ENCODE measurements around the gene GBP1. TPM values are rescaled to one million over a fixed set of nuclear protein-coding genes. Genes with fewer than 3 reads are reported as not detected.

The GBP1 gene
- total and polyA plus RNA-seq, 10 donors = 15.8 to 134 (median 51.3) TPM

DNA sequence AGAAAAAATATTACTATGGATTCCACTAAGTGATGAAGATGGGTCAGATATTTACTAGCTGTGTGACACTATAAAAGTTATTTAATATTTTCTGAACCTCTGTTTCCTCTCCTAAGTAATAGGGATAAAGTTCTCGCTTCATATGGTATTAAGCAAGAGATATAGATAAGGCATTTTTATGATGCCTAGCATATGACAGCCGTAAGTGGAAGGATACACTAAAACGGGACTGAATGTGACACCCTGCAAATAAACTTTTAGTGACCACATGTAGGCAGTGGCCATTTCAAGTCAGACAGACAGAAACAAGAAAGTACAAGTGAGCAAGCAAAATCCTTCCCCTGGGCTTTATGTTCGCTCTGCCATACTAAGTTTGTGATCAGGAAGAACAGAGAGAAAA, 56.5 kb downstream of the GBP1 start:
- H3K36me3 ChIP-seq = peaks cover 0 to 97% (median 78%) of the 10 kb centered on the region in 6 donors
- no peak overlapping the region for H3K27ac ChIP-seq
- TF ChIP-seq POLR2AphosphoS5 (IDR thresholded peaks at IDR 0.05) = no peak
- TF ChIP-seq, protein P1, sequence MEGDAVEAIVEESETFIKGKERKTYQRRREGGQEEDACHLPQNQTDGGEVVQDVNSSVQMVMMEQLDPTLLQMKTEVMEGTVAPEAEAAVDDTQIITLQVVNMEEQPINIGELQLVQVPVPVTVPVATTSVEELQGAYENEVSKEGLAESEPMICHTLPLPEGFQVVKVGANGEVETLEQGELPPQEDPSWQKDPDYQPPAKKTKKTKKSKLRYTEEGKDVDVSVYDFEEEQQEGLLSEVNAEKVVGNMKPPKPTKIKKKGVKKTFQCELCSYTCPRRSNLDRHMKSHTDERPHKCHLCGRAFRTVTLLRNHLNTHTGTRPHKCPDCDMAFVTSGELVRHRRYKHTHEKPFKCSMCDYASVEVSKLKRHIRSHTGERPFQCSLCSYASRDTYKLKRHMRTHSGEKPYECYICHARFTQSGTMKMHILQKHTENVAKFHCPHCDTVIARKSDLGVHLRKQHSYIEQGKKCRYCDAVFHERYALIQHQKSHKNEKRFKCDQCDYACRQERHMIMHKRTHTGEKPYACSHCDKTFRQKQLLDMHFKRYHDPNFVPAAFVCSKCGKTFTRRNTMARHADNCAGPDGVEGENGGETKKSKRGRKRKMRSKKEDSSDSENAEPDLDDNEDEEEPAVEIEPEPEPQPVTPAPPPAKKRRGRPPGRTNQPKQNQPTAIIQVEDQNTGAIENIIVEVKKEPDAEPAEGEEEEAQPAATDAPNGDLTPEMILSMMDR (IDR thresholded peaks at IDR 0.05 in 8 of 11, conservative IDR thresholded peaks at IDR 0.05 in 3 of 11) = no peak
- WGBS, 5 donors = 86 to 95% (median 90%) methylated on average over 4 of the region's 4 CpGs
- no peak for DNase-seq
- H3K4me1 ChIP-seq = no peaks in the 10 kb centered on the region
- no peak overlapping the region for H3K4me3 ChIP-seq
- no peaks in the 10 kb centered on the region for H3K27me3 ChIP-seq (replicated peaks in 1 of 7)
- intact Hi-C loops (cut with DNase I; ENCODE audit: low total_unique reads) = no loop called here
- no peaks in the 10 kb centered on the region for H3K9me3 ChIP-seq

DNA sequence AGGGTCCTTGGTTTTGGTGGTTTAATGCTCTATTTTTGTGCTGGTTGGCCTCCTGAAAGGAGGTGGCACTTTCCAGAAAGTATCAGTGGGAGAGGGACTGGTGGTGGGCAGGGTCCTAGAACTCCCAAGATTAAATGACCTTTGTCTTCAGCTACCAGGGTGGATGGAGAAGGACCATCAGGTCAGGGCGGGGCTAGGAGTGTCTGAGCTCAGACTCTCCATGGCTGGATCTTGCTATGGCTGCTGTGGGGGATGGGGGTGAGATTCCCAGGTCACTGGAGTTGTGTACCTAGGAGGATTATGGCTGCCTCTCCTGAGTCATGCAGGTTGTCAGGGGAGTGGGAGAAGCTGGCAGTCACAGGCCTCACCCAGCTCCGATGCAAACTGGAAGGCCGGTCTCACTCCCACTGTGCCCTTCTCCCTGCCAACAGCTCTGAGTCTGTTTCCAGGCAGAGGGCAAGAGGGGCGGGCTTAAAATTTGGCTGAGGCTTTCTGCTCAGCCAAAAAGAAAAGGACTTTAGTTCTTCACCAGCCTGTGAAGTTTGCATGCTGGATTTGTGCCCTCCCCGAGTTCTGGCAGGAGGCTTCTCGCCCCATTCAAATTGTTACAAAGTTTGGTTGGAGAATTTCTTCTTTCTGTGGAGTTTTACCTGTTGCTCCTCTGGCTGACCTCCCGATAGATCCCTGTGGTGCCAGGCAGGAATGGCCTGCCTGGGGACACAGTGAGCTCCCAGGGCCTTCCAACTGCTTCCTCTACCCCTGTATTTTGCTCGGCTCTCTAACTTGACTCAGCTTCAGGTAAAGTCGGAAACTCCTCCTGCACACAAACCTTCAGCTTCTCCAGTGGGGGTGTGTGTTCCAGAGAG, 59.5 kb downstream of the GBP1 start:
- Histone ChIP-seq H3K27me3 (replicated peaks in 1 of 7) (no peaks in the 10 kb centered on the region), H3K27ac (no peak overlapping the region), H3K36me3 (peaks cover 0 to 67% (median 57%) of the 10 kb centered on the region in 6 donors), H3K4me3 (no peak overlapping the region), H3K4me1 (peaks cover 0 to 20% (median 8%) of the 10 kb centered on the region in 6 donors), H3K9me3 (no peaks in the 10 kb centered on the region)
- DNase-seq = no peak
- TF ChIP-seq, protein P1 (IDR thresholded peaks at IDR 0.05 in 8 of 11, conservative IDR thresholded peaks at IDR 0.05 in 3 of 11) = no peak
- TF ChIP-seq POLR2A (IDR thresholded peaks at IDR 0.05) (no peak), POLR2AphosphoS5 (IDR thresholded peaks at IDR 0.05) (no peak)
- intact Hi-C loops (cut with DNase I; ENCODE audit: low total_unique reads) = no loop called here
- WGBS, 5 donors = 88 to 97% (median 95%) methylated on average over 9 of the region's 9 CpGs

Small RNAs within 50 kb of the gene (small RNA-seq; reads per million reads assigned to genes)
- 0 reads per million in 4 donors for gene RF00019

Other genes with a start within 250 kb of the GBP1 start
- 10 to 100 TPM; 26.1 to 40.5 (median 32.6) TPM for gene GTF2B, start 173.6 kb downstream of the GBP1 start, total RNA-seq
- gene GTF2B, start 173.6 kb downstream of the GBP1 start, polyA plus RNA-seq = 10 to 100 TPM; 24.0 to 32.2 (median 31.2) TPM
- gene KYAT3, start 72.6 kb downstream of the GBP1 start, total RNA-seq = 10 to 100 TPM; 25.3 to 30.7 (median 27.0) TPM
- 10 to 100 TPM; 19.3 to 21.4 (median 20.3) TPM for gene KYAT3, start 72.6 kb downstream of the GBP1 start, polyA plus RNA-seq
- gene RBMXL1, start 72.6 kb downstream of the GBP1 start, total RNA-seq = 10 to 100 TPM; 15.0 to 21.5 (median 19.3) TPM
- 1 to 10 TPM; 2.8 to 4.1 (median 3.0) TPM for gene RBMXL1, start 72.6 kb downstream of the GBP1 start, polyA plus RNA-seq
- gene GBP3, start 42.3 kb downstream of the GBP1 start, total RNA-seq = 10 to 100 TPM; 22.4 to 54.7 (median 30.9) TPM
- 10 to 100 TPM in 1 of 3 donors, 1 to 10 TPM in 2; 7.3 to 11.9 (median 7.7) TPM for gene GBP3, start 42.3 kb downstream of the GBP1 start, polyA plus RNA-seq
- 100 to 1,000 TPM in 2 of 7 donors, 10 to 100 TPM in 5; 69.2 to 109 (median 82.6) TPM for gene GBP2, start 60.9 kb upstream of the GBP1 start, total RNA-seq
- gene GBP2, start 60.9 kb upstream of the GBP1 start, polyA plus RNA-seq = 10 to 100 TPM; 62.1 to 75.1 (median 66.4) TPM
- gene GBP7, start 110.8 kb upstream of the GBP1 start, total RNA-seq = under 1 TPM in 3 of 7 donors, not detected in 4; 0.14 to 0.50 (median 0.24) TPM
- gene GBP7, start 110.8 kb upstream of the GBP1 start, polyA plus RNA-seq = under 1 TPM in 2 of 3 donors, not detected in 1; 0.02 to 0.03 TPM
- 10 to 100 TPM; 28.3 to 63.5 (median 40.0) TPM for gene GBP4, start 133.7 kb upstream of the GBP1 start, total RNA-seq
- 10 to 100 TPM; 14.5 to 28.5 (median 15.8) TPM for gene GBP4, start 133.7 kb upstream of the GBP1 start, polyA plus RNA-seq
- gene GBP5, start 207.7 kb upstream of the GBP1 start, total RNA-seq = 10 to 100 TPM; 48.5 to 94.5 (median 53.2) TPM
- 10 to 100 TPM; 11.3 to 16.8 (median 16.0) TPM for gene GBP5, start 207.7 kb upstream of the GBP1 start, polyA plus RNA-seq